Measurements from ENCODE around the gene GRIPAP1. TPM values are rescaled to one million over a fixed set of nuclear protein-coding genes. Genes with fewer than 3 reads are reported as not detected.

Gene GRIPAP1
- polyA plus RNA-seq, 3 donors: 3.8 to 103 (median 10.7) TPM

DNA sequence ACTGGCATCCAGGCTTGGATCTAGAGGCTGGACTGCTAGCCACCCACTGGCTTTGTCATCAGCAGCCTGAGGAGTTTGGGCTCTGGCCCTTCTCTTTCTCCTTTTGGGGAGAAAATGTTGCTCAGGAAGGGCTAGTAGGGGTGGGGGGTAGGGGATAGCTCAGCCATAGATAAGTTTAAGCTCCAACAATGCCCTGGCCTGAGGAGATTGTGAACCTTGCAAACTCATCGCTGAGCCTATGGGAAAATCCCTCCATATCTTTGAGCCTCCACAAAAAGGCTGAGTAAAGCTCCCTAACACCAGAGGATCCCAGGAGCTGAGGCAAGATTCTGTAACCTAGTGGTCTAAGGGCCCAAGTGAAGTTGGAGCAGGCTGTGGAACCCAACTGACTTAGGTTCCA lies 53.5 kb downstream of the GRIPAP1 start:
- Mint-ChIP-seq H3K27ac (peak overlapping the region in 1 of 7 donors; percentile 27), H3K9me3 (peaks cover 0 to 3% (median 0%) of the 10 kb centered on the region in 7 donors), H3K4me3 (no peak overlapping the region), H3K27me3 (ENCODE audit: low read depth in 3 of 3) (peaks cover 0 to 3% (median 0%) of the 10 kb centered on the region in 3 donors), H3K36me3 (peaks cover 5 to 28% of the 10 kb centered on the region in 2 donors), H3K4me1 (peaks cover 19% of the 10 kb centered on the region)
- no CpG with 5 or more reads among the region's 1 CpG for WGBS (ENCODE audit: insufficient coverage)
- no peak overlapping the region for H3K4me2 ChIP-seq (replicated peaks; ENCODE audit: extremely low read depth, low read length, poor library complexity, severe bottlenecking)
- TF ChIP-seq, protein P1, sequence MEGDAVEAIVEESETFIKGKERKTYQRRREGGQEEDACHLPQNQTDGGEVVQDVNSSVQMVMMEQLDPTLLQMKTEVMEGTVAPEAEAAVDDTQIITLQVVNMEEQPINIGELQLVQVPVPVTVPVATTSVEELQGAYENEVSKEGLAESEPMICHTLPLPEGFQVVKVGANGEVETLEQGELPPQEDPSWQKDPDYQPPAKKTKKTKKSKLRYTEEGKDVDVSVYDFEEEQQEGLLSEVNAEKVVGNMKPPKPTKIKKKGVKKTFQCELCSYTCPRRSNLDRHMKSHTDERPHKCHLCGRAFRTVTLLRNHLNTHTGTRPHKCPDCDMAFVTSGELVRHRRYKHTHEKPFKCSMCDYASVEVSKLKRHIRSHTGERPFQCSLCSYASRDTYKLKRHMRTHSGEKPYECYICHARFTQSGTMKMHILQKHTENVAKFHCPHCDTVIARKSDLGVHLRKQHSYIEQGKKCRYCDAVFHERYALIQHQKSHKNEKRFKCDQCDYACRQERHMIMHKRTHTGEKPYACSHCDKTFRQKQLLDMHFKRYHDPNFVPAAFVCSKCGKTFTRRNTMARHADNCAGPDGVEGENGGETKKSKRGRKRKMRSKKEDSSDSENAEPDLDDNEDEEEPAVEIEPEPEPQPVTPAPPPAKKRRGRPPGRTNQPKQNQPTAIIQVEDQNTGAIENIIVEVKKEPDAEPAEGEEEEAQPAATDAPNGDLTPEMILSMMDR (IDR thresholded peaks at IDR 0.05): no peak
- peaks cover 74% of the 10 kb centered on the region for H4K20me1 ChIP-seq (ENCODE audit: insufficient read depth, low read length)
- H2AFZ ChIP-seq (ENCODE audit: insufficient read depth, low read depth, low read length, poor library complexity, severe bottlenecking): no peak overlapping the region
- H3K4me3 ChIP-seq (replicated peaks in 1 of 3; ENCODE audit: low read depth in 2 of 3, low read length in 3 of 3): no peak overlapping the region
- H3K27ac ChIP-seq (ENCODE audit: low read depth in 1 of 2, low read length in 2 of 2): no peak overlapping the region
- DNase-seq: no peak
- no peaks in the 10 kb centered on the region for H3K27me3 ChIP-seq (ENCODE audit: control insufficient read depth in 2 of 2, insufficient read depth in 2 of 2, low read length in 2 of 2)
- intact Hi-C loops (cut with micrococcal nuclease): loop anchor here (5.0 to 10.0 kb wide), 2 partner anchors 54 to 56 kb away; partner anchors contain the start of genes PQBP1 (in 1 of the 2) and TIMM17B (in 1 of the 2)
- H3K9me3 ChIP-seq (replicated peaks in 1 of 2; ENCODE audit: control insufficient read depth in 1 of 2, insufficient read depth in 1 of 2, low read length in 2 of 2): no peaks in the 10 kb centered on the region
- H3K9ac ChIP-seq (ENCODE audit: insufficient read depth, low read length, poor library complexity, severe bottlenecking): no peak overlapping the region
- H3K36me3 ChIP-seq (replicated peaks in 1 of 2; ENCODE audit: control insufficient read depth in 1 of 2, insufficient read depth in 2 of 2, low read length in 2 of 2): peaks cover 7 to 24% of the 10 kb centered on the region in 2 donors
- H3K79me2 ChIP-seq (ENCODE audit: insufficient read depth, low read length): peaks cover 76% of the 10 kb centered on the region
- H3K4me1 ChIP-seq (ENCODE audit: control insufficient read depth in 1 of 2, insufficient read depth in 2 of 2, low read length in 2 of 2): peaks cover 5 to 8% of the 10 kb centered on the region in 2 donors

DNA sequence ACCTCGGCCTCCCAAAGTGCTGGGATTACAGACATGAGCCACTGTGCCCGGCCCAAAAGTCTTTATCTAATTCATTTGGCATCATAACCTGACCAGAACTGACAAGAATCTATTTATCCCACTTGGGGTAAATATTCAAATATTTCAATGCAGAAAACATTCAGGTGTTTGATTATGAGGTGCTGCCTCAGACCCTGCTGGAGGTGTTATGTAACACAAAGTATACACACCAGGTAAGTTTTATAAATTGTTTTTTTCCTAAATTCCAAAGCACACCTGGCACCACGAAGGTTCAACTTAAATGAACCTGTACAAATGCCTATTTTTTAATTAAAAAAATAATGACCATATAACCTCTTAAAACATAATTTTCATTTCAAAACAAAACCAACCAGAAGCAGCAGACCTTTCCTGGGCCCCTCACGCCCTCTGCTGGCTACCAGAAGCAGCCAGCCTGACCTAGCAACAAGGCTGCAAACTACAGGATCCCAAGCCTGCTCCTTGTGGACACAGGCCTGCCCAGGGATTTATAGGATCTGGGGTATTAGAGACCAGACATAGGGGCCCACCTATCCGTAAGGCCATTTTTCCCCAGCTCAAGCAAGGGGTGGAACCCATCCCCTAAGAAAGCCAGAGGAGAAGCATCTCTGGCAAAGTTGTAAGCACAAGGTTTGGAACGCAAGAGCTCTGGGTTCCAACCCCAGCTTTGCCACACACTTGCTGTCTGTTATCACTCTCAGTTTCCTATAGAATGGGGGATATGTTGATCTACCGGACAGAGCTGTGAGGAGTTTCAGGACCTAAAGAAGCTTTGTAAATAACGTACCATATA lies 56.3 kb downstream of the GRIPAP1 start:
- peaks cover 23 to 46% of the 10 kb centered on the region in 2 donors for H3K36me3 Mint-ChIP-seq

More for the DNA sequence above, 56.3 kb downstream of the GRIPAP1 start:
- Mint-ChIP-seq H3K4me3 (no peak overlapping the region), H3K27me3 (ENCODE audit: low read depth in 3 of 3) (peaks cover 0 to 3% (median 0%) of the 10 kb centered on the region in 3 donors), H3K4me1 (peaks cover 8% of the 10 kb centered on the region), H3K27ac (peak overlapping the region in 6 of 7 donors; percentile 30 to 81 (median 50)), H3K9me3 (no peaks in the 10 kb centered on the region)
- Histone ChIP-seq H4K20me1 (ENCODE audit: insufficient read depth, low read length) (peaks cover 52% of the 10 kb centered on the region), H3K27ac (ENCODE audit: low read depth in 1 of 2, low read length in 2 of 2) (no peak overlapping the region), H3K27me3 (ENCODE audit: control insufficient read depth in 2 of 2, insufficient read depth in 2 of 2, low read length in 2 of 2) (no peaks in the 10 kb centered on the region), H3K4me3 (replicated peaks in 1 of 3; ENCODE audit: low read depth in 2 of 3, low read length in 3 of 3) (no peak overlapping the region), H3K36me3 (replicated peaks in 1 of 2; ENCODE audit: control insufficient read depth in 1 of 2, insufficient read depth in 2 of 2, low read length in 2 of 2) (peaks cover 11 to 44% of the 10 kb centered on the region in 2 donors), H3K4me1 (ENCODE audit: control insufficient read depth in 1 of 2, insufficient read depth in 2 of 2, low read length in 2 of 2) (no peaks in the 10 kb centered on the region), H3K79me2 (ENCODE audit: insufficient read depth, low read length) (peaks cover 61% of the 10 kb centered on the region), H2AFZ (ENCODE audit: insufficient read depth, low read depth, low read length, poor library complexity, severe bottlenecking) (no peak overlapping the region), H3K4me2 (replicated peaks; ENCODE audit: extremely low read depth, low read length, poor library complexity, severe bottlenecking) (no peak overlapping the region), H3K9me3 (replicated peaks in 1 of 2; ENCODE audit: control insufficient read depth in 1 of 2, insufficient read depth in 1 of 2, low read length in 2 of 2) (no peaks in the 10 kb centered on the region), H3K9ac (ENCODE audit: insufficient read depth, low read length, poor library complexity, severe bottlenecking) (no peak overlapping the region)
- no CpG with 5 or more reads among the region's 8 CpGs for WGBS (ENCODE audit: insufficient coverage)
- intact Hi-C loops (cut with micrococcal nuclease): loop anchor here (5.0 to 10.0 kb wide), 2 partner anchors 51 to 53 kb away; partner anchors contain the start of genes PQBP1 (in 1 of the 2) and TIMM17B (in 1 of the 2)
- TF ChIP-seq, protein P1 (IDR thresholded peaks at IDR 0.05): peak; percentile 73
- DNase-seq: peak; percentile 31 to 46 (median 42)
